B cell (primary cell): Measurements from ENCODE around the gene FCN2. TPM values are rescaled to one million over a fixed set of nuclear protein-coding genes. Genes with fewer than 3 reads are reported as not detected.

Experiments used
- ATAC-seq: fragments of 200-7000 bp; cut with Tn5 transposase; one replicate; pipeline ENCODE4 v1.10.0; 2021; ENCODE audit warnings: low read depth, mild to moderate bottlenecking, moderate number of reproducible peaks, moderate library complexity
- CTCF ChIA-PET: fragments of 350-600 bp; sonication (Branson Sonifier 250); formaldehyde crosslinking; loops from one replicate; lab custom pipeline; 2021; ENCODE audit warnings: antibody characterized with exemption, inconsistent platforms; lab: Charles Lee
- POLR2A ChIA-PET: fragments of 350-600 bp; sonication (Branson Sonifier 250); formaldehyde crosslinking; loops from one replicate; lab custom pipeline; 2021; ENCODE audit warnings: antibody characterized with exemption; lab: Charles Lee
- DNase-seq: peaks from one replicate; pipeline ENCODE4 v3.0.0; 2013
- H2AFZ ChIP-seq: 2 replicates; pipeline ENCODE4 v1.6.1; 2012; ENCODE audit warnings: mild to moderate bottlenecking, low read depth, low read length; ENCODE audit not compliant: insufficient read depth, poor library complexity, severe bottlenecking
- H3K27ac ChIP-seq, 2 donors: 1 replicate in 1 of 2; 2 replicates in 1 of 2; pipeline ENCODE4 v1.5.1; 2012 to 2013; ENCODE audit warnings: low read length in 2 of 2, mild to moderate bottlenecking in 2 of 2, moderate library complexity in 1 of 2
- H3K27me3 ChIP-seq, 4 experiments: fragments of 200-600 bp in 1 of 4; sonication (generic) in 1 of 4; replicated peaks in 1 of 4; 1 replicate in 2 of 4; 2 replicates in 2 of 4; pipeline versions ENCODE4 v1.6.1 to v1.7.0; 2013 to 2016; ENCODE audit warnings: low read length in 3 of 4, mild to moderate bottlenecking in 2 of 4, mixed read lengths in 1 of 4, moderate library complexity in 1 of 4; ENCODE audit not compliant: insufficient read depth in 4 of 4, control insufficient read depth in 3 of 4; ENCODE audit errors: control extremely low read depth in 1 of 4
- H3K36me3 ChIP-seq, 2 experiments: replicated peaks in 1 of 2; 1 replicate in 1 of 2; 2 replicates in 1 of 2; pipeline versions ENCODE4 v1.6.1 to v1.7.1; 2013; ENCODE audit warnings: low read length in 1 of 2; ENCODE audit not compliant: insufficient read depth in 2 of 2, control insufficient read depth in 1 of 2; ENCODE audit errors: control extremely low read depth in 1 of 2, extremely low read depth in 1 of 2
- H3K4me1 ChIP-seq, 2 donors: fragments of 200-600 bp in 1 of 2; sonication (generic) in 1 of 2; 1 replicate in 1 of 2; 2 replicates in 1 of 2; pipeline versions ENCODE4 v1.5.1 to v1.6.1; 2013 to 2017; ENCODE audit warnings: low read length in 2 of 2; ENCODE audit not compliant: control insufficient read depth in 2 of 2, insufficient read depth in 2 of 2
- H3K4me2 ChIP-seq: replicated peaks from 2 replicates; pipeline ENCODE3; 2012; ENCODE audit warnings: mild to moderate bottlenecking, low read depth, low read length; ENCODE audit not compliant: poor library complexity, severe bottlenecking
- H3K4me3 ChIP-seq, 5 experiments: fragments of 200-600 bp in 1 of 5; sonication (generic) in 1 of 5; 1 replicate in 3 of 5; 2 replicates in 2 of 5; pipeline versions ENCODE4 v1.5.1 to v1.7.0; 2011 to 2016; ENCODE audit warnings: low read length in 4 of 5, mild to moderate bottlenecking in 4 of 5, low read depth in 2 of 5, control low read depth in 1 of 5, moderate library complexity in 1 of 5; ENCODE audit not compliant: insufficient read depth in 1 of 5; ENCODE audit errors: control extremely low read depth in 1 of 5, extremely low read depth in 1 of 5
- H3K79me2 ChIP-seq: fragments of 200-600 bp; sonication (generic); one replicate; pipeline ENCODE4 v1.6.0; 2016; ENCODE audit warnings: low read length; ENCODE audit not compliant: control insufficient read depth, insufficient read depth
- H3K9ac ChIP-seq: fragments of 200-600 bp; sonication (generic); 2 replicates; pipeline ENCODE4 v1.6.1; 2017; ENCODE audit warnings: mild to moderate bottlenecking, low read length, moderate library complexity
- H3K9me3 ChIP-seq, 3 donors: one replicate each; pipeline versions ENCODE4 v1.6.1 to v1.7.1; 2013; ENCODE audit warnings: low read length in 2 of 3; ENCODE audit not compliant: control insufficient read depth in 2 of 3, insufficient read depth in 1 of 3; ENCODE audit errors: control extremely low read depth in 1 of 3
- H4K20me1 ChIP-seq: 2 replicates; pipeline ENCODE4 v1.6.0; 2012; ENCODE audit warnings: mild to moderate bottlenecking, low read length; ENCODE audit not compliant: insufficient read depth, control insufficient read depth, poor library complexity, severe bottlenecking
- H3K27ac Mint-ChIP-seq: one replicate; pipeline ENCODE4 v1.8.0; 2021; ENCODE audit warnings: mixed read lengths
- H3K27me3 Mint-ChIP-seq: one replicate; pipeline ENCODE4 v1.8.0; 2021; ENCODE audit warnings: mixed read lengths
- H3K4me1 Mint-ChIP-seq: one replicate; pipeline ENCODE4 v1.8.0; 2021; ENCODE audit warnings: mixed read lengths
- H3K4me3 Mint-ChIP-seq: one replicate; pipeline ENCODE4 v1.8.0; 2021; ENCODE audit warnings: mixed read lengths
- H3K9me3 Mint-ChIP-seq: one replicate; pipeline ENCODE4 v1.8.0; 2022; ENCODE audit warnings: mixed read lengths; ENCODE audit not compliant: insufficient read depth
- CTCF ChIP-seq: fragments of 200-600 bp; IDR thresholded peaks from one replicate; pipeline ENCODE4 v1.8.0; 2022; ENCODE audit warnings: antibody characterized with exemption, mild to moderate bottlenecking
- EZH2 ChIP-seq: IDR thresholded peaks from 2 replicates; pipeline ENCODE4 v1.6.1; 2012; ENCODE audit warnings: borderline replicate concordance, low read depth, mild to moderate bottlenecking, moderate library complexity, low read length; ENCODE audit not compliant: insufficient read depth, poor library complexity, severe bottlenecking
- WGBS: methylation state at CpG from one replicate; pipeline ENCODE4 v1.1.5; 2013; ENCODE audit warnings: missing lambda C conversion rate; ENCODE audit not compliant: insufficient coverage; 5-methylcytosine and 5-hydroxymethylcytosine counted together
- intact Hi-C: fragments of 100-400 bp; cut with micrococcal nuclease; formaldehyde crosslinking; loops from one replicate; pipeline ENCODE4 v1.10.0; 2022
- polyA plus RNA-seq: library from polyadenylated mRNA; depleted of rRNA; stranded (reverse); fragments of >200 nt; gene quantifications from 2 replicates; pipeline ENCODE4 v1.2.3, GENCODE V29; 2012
- total RNA-seq, 2 donors: library from RNA; stranded (reverse); fragments of 120-200 nt in 1 of 2; gene quantifications; 1 replicate in 1 of 2; 2 replicates in 1 of 2; pipeline versions ENCODE4 v1.2.3 to v1.2.4, GENCODE V29; 2013 to 2022

The FCN2 gene
- total and polyA plus RNA-seq, 2 donors (not counting 1 experiment from before 2014, with no cell fraction given), result not detected

DNA sequence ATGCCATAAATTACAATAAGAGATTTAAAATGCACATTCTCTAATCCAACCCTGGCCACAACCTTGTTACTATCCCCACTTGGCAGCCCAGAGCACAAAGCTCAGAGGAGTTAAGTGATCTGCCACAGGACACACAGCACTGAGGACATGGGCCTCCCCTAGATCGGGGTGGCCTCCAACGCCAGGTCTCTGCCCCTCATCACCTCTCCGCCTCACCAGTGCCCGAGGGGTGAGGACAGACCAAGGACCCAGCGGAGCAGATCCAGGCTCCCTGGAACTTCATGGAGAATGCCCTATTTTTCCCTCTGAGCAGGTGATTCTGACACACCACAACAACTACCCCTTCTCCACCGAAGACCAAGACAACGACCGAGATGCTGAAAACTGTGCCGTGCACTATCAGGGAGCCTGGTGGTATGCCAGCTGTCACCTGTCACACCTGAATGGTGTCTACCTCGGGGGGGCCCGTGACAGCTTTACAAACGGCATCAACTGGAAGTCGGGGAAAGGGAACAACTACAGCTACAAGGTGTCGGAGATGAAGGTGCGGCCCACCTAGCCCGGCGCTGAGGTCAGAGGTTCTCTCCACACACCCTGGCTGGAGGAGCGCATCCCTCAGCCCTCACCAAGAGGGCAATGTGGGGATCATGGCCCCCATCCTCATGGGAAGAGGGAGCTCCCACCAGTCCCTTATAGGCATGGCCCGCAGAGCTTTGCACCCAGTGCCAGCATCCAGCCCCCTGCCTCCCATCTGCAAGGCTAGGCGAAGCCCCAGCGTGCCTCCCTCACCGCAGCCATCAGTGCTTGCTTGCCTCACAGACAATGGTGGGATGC is 12.5 kb upstream of the FCN2 start:
- H4K20me1 ChIP-seq, result no peaks in the 10 kb centered on the region
- no peak for DNase-seq
- Mint-ChIP-seq H3K4me3 (no peak overlapping the region), H3K4me1 (peaks cover 21% of the 10 kb centered on the region), H3K27me3 (peaks cover 14% of the 10 kb centered on the region), H3K27ac (no peak overlapping the region), H3K9me3 (peaks cover 3% of the 10 kb centered on the region)
- 95% methylated on average over 22 of the region's 22 CpGs for WGBS
- TF ChIP-seq CTCF (no peak), EZH2 (no peak)
- H3K9me3 ChIP-seq, result peaks cover 2 to 57% (median 12%) of the 10 kb centered on the region in 3 donors
- no peak overlapping the region for H3K4me3 ChIP-seq
- POLR2A ChIA-PET, result no interaction called here
- H3K79me2 ChIP-seq, result no peaks in the 10 kb centered on the region
- H3K27ac ChIP-seq, result no peak overlapping the region
- no peak for ATAC-seq
- H3K9ac ChIP-seq, result no peak overlapping the region
- H3K36me3 ChIP-seq, result no peaks in the 10 kb centered on the region
- H3K4me1 ChIP-seq, result peaks cover 7 to 26% of the 10 kb centered on the region in 2 donors
- CTCF ChIA-PET, result interaction anchor here (0.6 kb wide), 1 partner anchor 418 kb away, joined by 3 read pairs; no protein-coding TSS in a partner anchor
- no peak overlapping the region for H3K4me2 ChIP-seq
- intact Hi-C loops, result no loop called here
- no peak overlapping the region for H2AFZ ChIP-seq
- no peaks in the 10 kb centered on the region for H3K27me3 ChIP-seq
